SK-N-SH (cell line): ENCODE data around the gene MAGI2. TPM values are rescaled to one million over a fixed set of nuclear protein-coding genes. Genes with fewer than 3 reads are reported as not detected.
"Not testable (repeated sequence)": the region's sequence is repeated elsewhere in the genome, so short reads cannot be mapped to it uniquely, and the experiment has no call there.

ENCODE experiments used
- CTCF ChIA-PET: fragments of 300-600, 350-600 bp; formaldehyde crosslinking; extraction: SDS; loops from one replicate; lab custom pipeline; 2021; lab: Yijun Ruan, JAX
- POLR2A ChIA-PET: fragments of 350-600 bp; sonication (Branson Sonifier 250); formaldehyde crosslinking; extraction: SDS; loops from one replicate; lab custom pipeline; 2020; ENCODE audit warnings: antibody characterized with exemption, inconsistent platforms; lab: Yijun Ruan, JAX
- DNase-seq: peaks from one replicate; pipeline ENCODE4 v3.0.0; 2012
- H2AFZ ChIP-seq: fragments of 200-600 bp; sonication (generic); 2 replicates; pipeline ENCODE4 v1.8.1; 2016; ENCODE audit warnings: antibody characterized with exemption, mild to moderate bottlenecking, low read depth
- H3F3A ChIP-seq: fragments of 200-600 bp; sonication (generic); replicated peaks from 2 replicates; pipeline ENCODE3; 2016; ENCODE audit warnings: antibody characterized with exemption, mild to moderate bottlenecking; ENCODE audit not compliant: insufficient read depth
- H3K27ac ChIP-seq, 2 experiments: fragments of 200-500 bp in 1 of 2; fragments of 200-600 bp in 1 of 2; sonication (Bioruptor generic) in 1 of 2; sonication (generic), shearing (Covaris generic) in 1 of 2; 2 replicates each; pipeline versions ENCODE4 v1.5.1 to v1.6.1; 2014 to 2016; ENCODE audit warnings: low read depth in 2 of 2, inconsistent platforms in 1 of 2, low read length in 1 of 2, mild to moderate bottlenecking in 1 of 2, mixed read lengths in 1 of 2
- H3K27me3 ChIP-seq: fragments of 200-600 bp; sonication (generic), shearing (Covaris generic); 2 replicates; pipeline ENCODE4 v1.6.1; 2016; ENCODE audit warnings: mixed run types; ENCODE audit not compliant: insufficient read depth
- H3K36me3 ChIP-seq, 2 experiments: fragments of 200-500 bp in 1 of 2; fragments of 200-600 bp in 1 of 2; sonication (Bioruptor generic) in 1 of 2; sonication (generic) in 1 of 2; replicated peaks in 1 of 2; 2 replicates each; pipeline versions ENCODE3 to v1.5.1; 2014 to 2016; ENCODE audit warnings: low read length in 1 of 2, mild to moderate bottlenecking in 1 of 2; ENCODE audit not compliant: insufficient read depth in 2 of 2, control insufficient read depth in 1 of 2
- H3K4me1 ChIP-seq, 2 experiments: fragments of 200-500 bp in 1 of 2; fragments of 200-600 bp in 1 of 2; sonication (Bioruptor generic) in 1 of 2; sonication (generic), shearing (Covaris generic) in 1 of 2; 2 replicates each; pipeline versions ENCODE4 v1.5.1 to v1.6.1; 2014 to 2016; ENCODE audit warnings: low read depth in 1 of 2, low read length in 1 of 2, mixed run types in 1 of 2; ENCODE audit not compliant: insufficient read depth in 2 of 2, control insufficient read depth in 1 of 2
- H3K4me2 ChIP-seq: fragments of 200-600 bp; sonication (generic), shearing (Covaris generic); 2 replicates; pipeline ENCODE4 v1.6.1; 2017; ENCODE audit warnings: mixed run types
- H3K4me3 ChIP-seq, 2 experiments: fragments of 200-500 bp in 1 of 2; fragments of 200-600 bp in 1 of 2; sonication (Bioruptor generic) in 1 of 2; sonication (generic), shearing (Covaris generic) in 1 of 2; 2 replicates each; pipeline versions ENCODE4 v1.5.1 to v1.8.1; 2014 to 2016; ENCODE audit warnings: low read depth in 2 of 2, inconsistent platforms in 1 of 2, low read length in 1 of 2, mild to moderate bottlenecking in 1 of 2, mixed read lengths in 1 of 2, moderate library complexity in 1 of 2
- H3K79me2 ChIP-seq: fragments of 200-600 bp; sonication (generic); 2 replicates; pipeline ENCODE4 v1.8.1; 2017; ENCODE audit warnings: mild to moderate bottlenecking; ENCODE audit not compliant: insufficient read depth
- H3K9ac ChIP-seq: fragments of 200-600 bp; sonication (generic); 2 replicates; pipeline ENCODE4 v1.6.1; 2017; ENCODE audit warnings: mixed run types
- H3K9me2 ChIP-seq: fragments of 200-600 bp; sonication (generic); 2 replicates; pipeline ENCODE4 v1.6.1; 2017; ENCODE audit warnings: mixed run types
- H3K9me3 ChIP-seq: fragments of 200-600 bp; sonication (generic); 2 replicates; pipeline ENCODE4 v1.6.1; 2017; ENCODE audit warnings: mixed run types, mild to moderate bottlenecking, moderate library complexity
- H4K20me1 ChIP-seq: fragments of 200-600 bp; sonication (generic); 2 replicates; pipeline ENCODE4 v1.6.1; 2017; ENCODE audit warnings: mild to moderate bottlenecking, mixed run types; ENCODE audit not compliant: insufficient read depth
- CTCF ChIP-seq: fragments of 200-600 bp; sonication (generic); IDR thresholded peaks from 2 replicates; pipeline ENCODE4 v1.6.1; 2017; ENCODE audit warnings: antibody characterized with exemption, mild to moderate bottlenecking, moderate library complexity
- FOSL2 ChIP-seq: IDR thresholded peaks from 2 replicates; pipeline ENCODE4 v1.4.0; 2012; ENCODE audit warnings: low read depth, mild to moderate bottlenecking, moderate library complexity, borderline replicate concordance
- FOXJ3 ChIP-seq: sonication (generic); formaldehyde crosslinking; IDR thresholded peaks from 2 replicates; pipeline ENCODE4 v1.5.1; 2020; ENCODE audit warnings: mild to moderate bottlenecking, missing genetic modification reagents
- GABPA ChIP-seq: IDR thresholded peaks from 2 replicates; pipeline ENCODE4 v1.4.0; 2012; ENCODE audit warnings: low read depth, mild to moderate bottlenecking
- PBX3 ChIP-seq: IDR thresholded peaks from 2 replicates; pipeline ENCODE4; 2012
- RAD21 ChIP-seq: IDR thresholded peaks from 2 replicates; pipeline ENCODE4 v1.6.1; 2012; ENCODE audit warnings: mild to moderate bottlenecking, low read length
- REST ChIP-seq: IDR thresholded peaks from 2 replicates; pipeline ENCODE4 v1.6.1; 2012; ENCODE audit warnings: mild to moderate bottlenecking, low read depth, low read length, moderate library complexity
- TAF1 ChIP-seq: IDR thresholded peaks from 2 replicates; pipeline ENCODE4 v1.6.1; 2012; ENCODE audit warnings: low read depth, mild to moderate bottlenecking, low read length, moderate library complexity, borderline replicate concordance
- TEAD4 ChIP-seq: IDR thresholded peaks from 2 replicates; pipeline ENCODE4 v1.4.0; 2012; ENCODE audit warnings: mild to moderate bottlenecking, borderline replicate concordance; ENCODE audit not compliant: insufficient read depth
- USF2 ChIP-seq: fragments of 150-350 bp; IDR thresholded peaks from 2 replicates; pipeline ENCODE4 v1.6.1; 2017; ENCODE audit warnings: antibody characterized with exemption, low read length, low read depth, borderline replicate concordance
- ZBTB33 ChIP-seq: IDR thresholded peaks from 2 replicates; pipeline ENCODE4 v1.4.0; 2012; ENCODE audit warnings: low read depth, borderline replicate concordance
- WGBS: methylation state at CpG from one replicate; pipeline ENCODE4 v1.1.6; 2017; ENCODE audit warnings: low lambda C conversion rate; 5-methylcytosine and 5-hydroxymethylcytosine counted together
- polyA plus RNA-seq, 3 experiments: library from polyadenylated mRNA; depleted of rRNA; stranded (reverse); fragments of >200 nt; gene quantifications; 2 replicates each; pipeline ENCODE4 v1.2.3, GENCODE V29; 2012

MAGI2 gene
- polyA plus RNA-seq, 1 of the 3 experiments (the other 2 are of a cell fraction), result 1.1 TPM

GRCh38 chr7:79071187-79071586, 382.3 kb downstream of the MAGI2 start:
- H2AFZ ChIP-seq, DNase-seq, H3K79me2 ChIP-seq, H3K9me2 ChIP-seq, H3K4me2 ChIP-seq, H3K9ac ChIP-seq, CTCF ChIA-PET, H3K4me3 ChIP-seq, H3K36me3 ChIP-seq, H4K20me1 ChIP-seq, H3K4me1 ChIP-seq, H3K9me3 ChIP-seq, H3K27me3 ChIP-seq, H3F3A ChIP-seq, POLR2A ChIA-PET, H3K27ac ChIP-seq: not testable (repeated sequence)
- 36% methylated on average over 5 of the region's 5 CpGs for WGBS

GRCh38 chr7:79064187-79064823, 389.2 kb downstream of the MAGI2 start:
- ChIA-PET POLR2A (no interaction called here), CTCF (interaction anchor here (1.0 to 2.0 kb wide), 3 partner anchors 37 to 112 kb away, joined by 3 to 4 read pairs (median 4); no protein-coding TSS in a partner anchor)
- H3K4me2 ChIP-seq, result no peak overlapping the region
- no peak overlapping the region for H2AFZ ChIP-seq
- no peaks in the 10 kb centered on the region for H3K79me2 ChIP-seq
- WGBS, result 72% methylated on average over 3 of the region's 3 CpGs
- no peak for DNase-seq
- H3K9ac ChIP-seq, result no peak overlapping the region
- no peak overlapping the region for H3K27ac ChIP-seq
- no peaks in the 10 kb centered on the region for H3K27me3 ChIP-seq
- peaks cover 0 to 4% of the 10 kb centered on the region in 2 experiments; a peak in 1 of 4 replicates for H3K4me1 ChIP-seq
- no peaks in the 10 kb centered on the region for H3F3A ChIP-seq
- H3K9me3 ChIP-seq, result no peaks in the 10 kb centered on the region
- no peaks in the 10 kb centered on the region for H4K20me1 ChIP-seq
- TF ChIP-seq ZBTB33 (no peak), CTCF (no peak), FOSL2 (no peak), REST (no peak), RAD21 (no peak), USF2 (no peak), FOXJ3 (CRISPR knock-in tag) (no peak), GABPA (no peak), PBX3 (no peak), TAF1 (no peak), TEAD4 (no peak)
- no peaks in the 10 kb centered on the region for H3K9me2 ChIP-seq
- H3K36me3 ChIP-seq, result no peaks in the 10 kb centered on the region
- no peak overlapping the region for H3K4me3 ChIP-seq
